Osteocyte (in vitro differentiated cells): ENCODE measurements around the gene TNIP1. TPM values are rescaled to one million over a fixed set of nuclear protein-coding genes. Genes with fewer than 3 reads are reported as not detected.

ENCODE experiments used
- DNase-seq: peaks from one replicate; pipeline ENCODE4 v3.0.0; 2021; ENCODE audit warnings: mixed read lengths; ENCODE audit not compliant: unreplicated experiment; ENCODE audit errors: extremely low spot score
- H3K27ac Mint-ChIP-seq: one replicate; pipeline ENCODE4 v1.8.0; 2021; ENCODE audit warnings: mild to moderate bottlenecking, mixed read lengths; ENCODE audit not compliant: unreplicated experiment
- H3K27me3 Mint-ChIP-seq: one replicate; pipeline ENCODE4 v1.8.0; 2021; ENCODE audit warnings: mixed read lengths; ENCODE audit not compliant: unreplicated experiment
- H3K36me3 Mint-ChIP-seq: one replicate; pipeline ENCODE4 v1.8.0; 2021; ENCODE audit warnings: mixed read lengths; ENCODE audit not compliant: unreplicated experiment
- H3K4me1 Mint-ChIP-seq: one replicate; pipeline ENCODE4 v1.8.0; 2021; ENCODE audit warnings: mixed read lengths; ENCODE audit not compliant: unreplicated experiment
- H3K4me3 Mint-ChIP-seq: one replicate; pipeline ENCODE4 v1.8.0; 2021; ENCODE audit warnings: mild to moderate bottlenecking, moderate library complexity, mixed read lengths; ENCODE audit not compliant: unreplicated experiment
- H3K9me3 Mint-ChIP-seq: one replicate; pipeline ENCODE4 v1.8.0; 2021; ENCODE audit warnings: mixed read lengths; ENCODE audit not compliant: unreplicated experiment
- total RNA-seq: library from RNA; stranded (reverse); gene quantifications from 2 replicates; pipeline ENCODE4 v1.2.1, GENCODE V29; 2021
- TF ChIP-seq, protein P1 (sequence below): fragments of 200-600 bp; sonication (generic); IDR thresholded peaks from 2 replicates; pipeline ENCODE4 v1.5.0; 2021; ENCODE audit warnings: antibody characterized with exemption, mild to moderate bottlenecking, moderate library complexity

TNIP1 gene
- total RNA-seq, 1 donor from 2014 or later: 85.5 TPM

GRCh38 chr5:151072630-151073025 lies 8.2 kb downstream of the TNIP1 start:
- TF ChIP-seq, protein P1, sequence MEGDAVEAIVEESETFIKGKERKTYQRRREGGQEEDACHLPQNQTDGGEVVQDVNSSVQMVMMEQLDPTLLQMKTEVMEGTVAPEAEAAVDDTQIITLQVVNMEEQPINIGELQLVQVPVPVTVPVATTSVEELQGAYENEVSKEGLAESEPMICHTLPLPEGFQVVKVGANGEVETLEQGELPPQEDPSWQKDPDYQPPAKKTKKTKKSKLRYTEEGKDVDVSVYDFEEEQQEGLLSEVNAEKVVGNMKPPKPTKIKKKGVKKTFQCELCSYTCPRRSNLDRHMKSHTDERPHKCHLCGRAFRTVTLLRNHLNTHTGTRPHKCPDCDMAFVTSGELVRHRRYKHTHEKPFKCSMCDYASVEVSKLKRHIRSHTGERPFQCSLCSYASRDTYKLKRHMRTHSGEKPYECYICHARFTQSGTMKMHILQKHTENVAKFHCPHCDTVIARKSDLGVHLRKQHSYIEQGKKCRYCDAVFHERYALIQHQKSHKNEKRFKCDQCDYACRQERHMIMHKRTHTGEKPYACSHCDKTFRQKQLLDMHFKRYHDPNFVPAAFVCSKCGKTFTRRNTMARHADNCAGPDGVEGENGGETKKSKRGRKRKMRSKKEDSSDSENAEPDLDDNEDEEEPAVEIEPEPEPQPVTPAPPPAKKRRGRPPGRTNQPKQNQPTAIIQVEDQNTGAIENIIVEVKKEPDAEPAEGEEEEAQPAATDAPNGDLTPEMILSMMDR: no peak
- DNase-seq: no peak
- H3K27me3 Mint-ChIP-seq: no peaks in the 10 kb centered on the region
- H3K36me3 Mint-ChIP-seq: no peaks in the 10 kb centered on the region
- no peaks in the 10 kb centered on the region for H3K9me3 Mint-ChIP-seq
- peak overlapping the region; percentile 66 for H3K27ac Mint-ChIP-seq
- no peak overlapping the region for H3K4me3 Mint-ChIP-seq
- H3K4me1 Mint-ChIP-seq: peaks cover 65% of the 10 kb centered on the region

- Mint-ChIP-seq H3K4me1 (peaks cover 64% of the 10 kb centered on the region), H3K36me3 (peaks cover 2% of the 10 kb centered on the region), H3K9me3 (no peaks in the 10 kb centered on the region), H3K4me3 (no peak overlapping the region), H3K27me3 (no peaks in the 10 kb centered on the region), H3K27ac (peak overlapping the region; percentile 66)
- TF ChIP-seq, protein P1: no peak
- DNase-seq: no peak
These were observed 8.8 kb downstream of the TNIP1 start for GRCh38 chr5:151071848-151072629.

- H3K27me3 Mint-ChIP-seq: no peaks in the 10 kb centered on the region
- H3K9me3 Mint-ChIP-seq: no peaks in the 10 kb centered on the region
- H3K4me1 Mint-ChIP-seq: peaks cover 56% of the 10 kb centered on the region
- no peak overlapping the region for H3K4me3 Mint-ChIP-seq
- no peak for DNase-seq
- peaks cover 2% of the 10 kb centered on the region for H3K36me3 Mint-ChIP-seq
- TF ChIP-seq, protein P1: no peak
- no peak overlapping the region for H3K27ac Mint-ChIP-seq
These were observed 9.8 kb downstream of the TNIP1 start for GRCh38 chr5:151071021-151071420.

- H3K27ac Mint-ChIP-seq: peak overlapping the region; percentile 57
- H3K9me3 Mint-ChIP-seq: no peaks in the 10 kb centered on the region
- peaks cover 52% of the 10 kb centered on the region for H3K4me1 Mint-ChIP-seq
- H3K4me3 Mint-ChIP-seq: no peak overlapping the region
- peaks cover 2% of the 10 kb centered on the region for H3K36me3 Mint-ChIP-seq
- no peaks in the 10 kb centered on the region for H3K27me3 Mint-ChIP-seq
- TF ChIP-seq, protein P1: no peak
- DNase-seq: no peak
These were observed 10.4 kb downstream of the TNIP1 start for GRCh38 chr5:151070449-151070848.

GRCh38 chr5:151068433-151069197 lies 12.2 kb downstream of the TNIP1 start:
- no peaks in the 10 kb centered on the region for H3K27me3 Mint-ChIP-seq
- no peak overlapping the region for H3K4me3 Mint-ChIP-seq

More at GRCh38 chr5:151068433-151069197, 12.2 kb downstream of the TNIP1 start:
- Mint-ChIP-seq H3K27ac (peak overlapping the region; percentile 53), H3K36me3 (peaks cover 2% of the 10 kb centered on the region), H3K9me3 (no peaks in the 10 kb centered on the region), H3K4me1 (peaks cover 55% of the 10 kb centered on the region)
- TF ChIP-seq, protein P1: no peak
- no peak for DNase-seq
